ENCODE measurements around the gene SRBD1.

DNA sequence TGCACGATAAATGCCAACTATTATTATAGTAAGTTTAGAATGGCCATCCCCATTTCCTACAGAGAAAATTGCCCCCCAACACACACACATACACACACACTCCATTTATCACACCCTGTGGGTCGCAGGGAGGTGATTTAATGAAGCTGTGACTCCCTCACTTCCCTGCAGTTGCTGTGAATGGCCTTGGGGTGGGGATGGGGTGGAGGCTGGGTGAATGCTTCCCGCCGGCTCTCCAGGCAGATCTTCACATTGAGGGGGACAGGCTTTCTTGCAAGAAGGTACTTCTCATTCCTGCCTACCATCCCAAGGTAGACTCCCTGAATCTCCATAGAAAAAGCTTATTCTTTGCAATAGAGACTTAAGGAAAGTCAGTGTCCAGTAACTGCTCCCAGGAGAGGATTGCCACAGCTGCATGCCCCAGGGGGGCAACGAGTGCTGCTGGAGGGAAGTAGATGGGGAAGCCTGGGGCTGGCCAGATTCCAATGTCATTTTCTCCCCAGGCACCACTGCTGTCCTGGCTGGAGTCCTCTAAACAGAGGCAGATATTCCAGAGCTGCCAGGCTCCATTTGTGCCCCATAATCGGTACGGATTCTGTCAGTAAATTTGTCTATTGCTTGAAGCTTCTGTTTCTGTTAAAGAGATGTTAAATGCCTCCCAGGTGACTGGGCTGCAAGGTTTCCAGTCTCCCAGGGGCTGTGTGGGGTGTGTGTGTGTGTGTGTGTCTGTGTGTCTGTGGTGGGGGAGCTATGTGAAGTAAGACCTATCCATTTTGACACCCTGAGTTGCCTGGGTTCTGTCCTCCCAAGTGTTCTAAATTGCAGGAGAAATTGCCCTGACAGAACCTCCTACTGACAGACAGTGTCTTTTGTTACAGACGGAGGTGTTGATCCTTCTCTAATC, 265.5 kb downstream of the SRBD1 start:
- TF ChIP-seq POLR2A (IDR thresholded peaks at IDR 0.05; ENCODE audit: low read depth, low read length) (no peak), POLR2AphosphoS5 (IDR thresholded peaks at IDR 0.05; ENCODE audit: low read depth, low read length) (no peak), TAF1 (IDR thresholded peaks at IDR 0.05; ENCODE audit: low read depth, low read length) (no peak)
